Caco-2 (cell line): ENCODE measurements around the gene RGS18. TPM values are rescaled to one million over a fixed set of nuclear protein-coding genes. Genes with fewer than 3 reads are reported as not detected.

Experiments used
- BruUV-seq: library from RNA; stranded (reverse); fragments of 400-500 nt; replicated peaks from 2 replicates; lab custom pipeline; 2021; lab: Mats Ljungman, UMichigan
- CTCF ChIA-PET: fragments of 300-600 bp; sonication (Branson Sonifier 250); formaldehyde crosslinking; loops from one replicate; lab custom pipeline; 2022; ENCODE audit warnings: antibody characterized with exemption; lab: Charles Lee
- POLR2A ChIA-PET: fragments of 300-600 bp; sonication (Branson Sonifier 250); formaldehyde crosslinking; loops from one replicate; lab custom pipeline; 2022; ENCODE audit warnings: antibody characterized with exemption; lab: Charles Lee
- DNase-seq, 2 experiments: peaks; one replicate each; pipeline versions ENCODE4 v3.0.0 to v3.0.0-alpha.2; 2020 to 2022
- H3K27me3 ChIP-seq: replicated peaks from 2 replicates; pipeline ENCODE4 v1.6.0; 2011; ENCODE audit warnings: low read length; ENCODE audit not compliant: control insufficient read depth, insufficient read depth
- H3K36me3 ChIP-seq: 2 replicates; pipeline ENCODE4 v1.5.1; 2011; ENCODE audit warnings: low read length; ENCODE audit not compliant: control insufficient read depth, insufficient read depth
- H3K4me1 ChIP-seq: fragments of 250-450 bp; sonication (Bioruptor Pico); 2 replicates; pipeline ENCODE4 v1.5.1; 2020; ENCODE audit warnings: mild to moderate bottlenecking
- H3K4me3 ChIP-seq: 2 replicates; pipeline ENCODE4 v1.5.1; 2011; ENCODE audit warnings: low read depth, mild to moderate bottlenecking, control low read depth, low read length
- H3K9me3 ChIP-seq: fragments of 250-450 bp; sonication (Bioruptor Pico); 2 replicates; pipeline ENCODE4 v1.5.1; 2020; ENCODE audit warnings: mild to moderate bottlenecking, moderate library complexity
- H3K27ac Mint-ChIP-seq: one replicate; pipeline ENCODE4 v1.8.0; 2022; ENCODE audit warnings: mixed read lengths; ENCODE audit not compliant: unreplicated experiment
- H3K27me3 Mint-ChIP-seq: one replicate; pipeline ENCODE4 v1.8.0; 2022; ENCODE audit warnings: mixed read lengths; ENCODE audit not compliant: insufficient read depth, unreplicated experiment
- H3K36me3 Mint-ChIP-seq: one replicate; pipeline ENCODE4 v1.8.0; 2022; ENCODE audit warnings: mild to moderate bottlenecking, mixed read lengths; ENCODE audit not compliant: insufficient read depth, unreplicated experiment
- H3K4me1 Mint-ChIP-seq: one replicate; pipeline ENCODE4 v1.8.0; 2022; ENCODE audit warnings: low read depth, mixed read lengths; ENCODE audit not compliant: unreplicated experiment
- H3K4me3 Mint-ChIP-seq: one replicate; pipeline ENCODE4 v1.8.0; 2022; ENCODE audit warnings: mild to moderate bottlenecking, moderate library complexity, mixed read lengths; ENCODE audit not compliant: unreplicated experiment
- H3K9me3 Mint-ChIP-seq: one replicate; pipeline ENCODE4 v1.8.0; 2022; ENCODE audit warnings: mixed read lengths; ENCODE audit not compliant: unreplicated experiment
- CTCF ChIP-seq, 2 experiments: fragments of 200-600 bp in 1 of 2; IDR thresholded peaks; 1 replicate in 1 of 2; 2 replicates in 1 of 2; pipeline versions ENCODE4 v1.5.1 to v1.8.0; 2011 to 2022; ENCODE audit warnings: antibody characterized with exemption in 1 of 2, control low read depth in 1 of 2, inconsistent platforms in 1 of 2, low read depth in 1 of 2, low read length in 1 of 2, mild to moderate bottlenecking in 1 of 2, moderate library complexity in 1 of 2; ENCODE audit not compliant: insufficient read depth in 1 of 2, severe bottlenecking in 1 of 2, unreplicated experiment in 1 of 2
- intact Hi-C: fragments of 100-400 bp; cut with micrococcal nuclease; formaldehyde crosslinking; loops from one replicate; pipeline ENCODE4 v1.10.0; 2022; ENCODE audit not compliant: unreplicated experiment
- total RNA-seq: library from RNA; stranded (reverse); gene quantifications from 2 replicates; pipeline ENCODE4 v1.2.3, GENCODE V29; 2022

Gene RGS18
- total RNA-seq, 1 experiment from 2014 or later = not detected

- Histone ChIP-seq H3K9me3 (no peaks in the 10 kb centered on the region), H3K27me3 (no peaks in the 10 kb centered on the region), H3K36me3 (no peaks in the 10 kb centered on the region), H3K4me3 (no peak overlapping the region), H3K4me1 (no peaks in the 10 kb centered on the region)
- BruUV-seq = no TSS peak
- DNase-seq = no peak
- no peaks in the 10 kb centered on the region for H3K36me3 Mint-ChIP-seq
- TF ChIP-seq CTCF (IDR thresholded peaks at IDR 0.05; ENCODE audit: insufficient read depth in 1 of 2, low read depth in 1 of 2, low read length in 1 of 2, severe bottlenecking in 1 of 2, unreplicated experiment in 1 of 2) = no peak
- ChIA-PET CTCF (no interaction called here), POLR2A (no interaction called here)
- no peak overlapping the region for H3K27ac Mint-ChIP-seq
- intact Hi-C loops = no loop called here
- H3K4me3 Mint-ChIP-seq = no peak overlapping the region
- no peaks in the 10 kb centered on the region for H3K9me3 Mint-ChIP-seq
- H3K27me3 Mint-ChIP-seq = peaks cover 3% of the 10 kb centered on the region
- no peaks in the 10 kb centered on the region for H3K4me1 Mint-ChIP-seq
Measured at GRCh38 chr1:192232817-192233417, 74.7 kb downstream of the RGS18 start.

GRCh38 chr1:192235127-192235526 is 76.9 kb downstream of the RGS18 start:
- no peak for TF ChIP-seq CTCF (IDR thresholded peaks at IDR 0.05; ENCODE audit: insufficient read depth in 1 of 2, low read depth in 1 of 2, low read length in 1 of 2, severe bottlenecking in 1 of 2, unreplicated experiment in 1 of 2)
- Mint-ChIP-seq H3K4me1 (no peaks in the 10 kb centered on the region), H3K4me3 (no peak overlapping the region), H3K27ac (no peak overlapping the region), H3K36me3 (no peaks in the 10 kb centered on the region), H3K27me3 (peaks cover 3% of the 10 kb centered on the region), H3K9me3 (no peaks in the 10 kb centered on the region)
- POLR2A ChIA-PET = no interaction called here
- H3K4me3 ChIP-seq = no peak overlapping the region
- no peaks in the 10 kb centered on the region for H3K27me3 ChIP-seq
- DNase-seq = no peak
- BruUV-seq = no TSS peak
- H3K36me3 ChIP-seq = no peaks in the 10 kb centered on the region
- CTCF ChIA-PET = no interaction called here
- no peaks in the 10 kb centered on the region for H3K4me1 ChIP-seq
- intact Hi-C loops = no loop called here
- H3K9me3 ChIP-seq = no peaks in the 10 kb centered on the region

Other genes starting within 250 kb of the RGS18 start
- gene RGS21, start 158.5 kb downstream of the RGS18 start, total RNA-seq = not detected in 2 replicates